Muscle of arm (tissue), 12 donors: ENCODE measurements around the gene EPHB1. TPM values are rescaled to one million over a fixed set of nuclear protein-coding genes. Genes with fewer than 3 reads are reported as not detected.
"Not testable (repeated sequence)": the region's sequence is repeated elsewhere in the genome, so short reads cannot be mapped to it uniquely, and the experiment has no call there.

Source experiments
- DNase-seq: peaks from one replicate; pipeline ENCODE4 v3.0.0-alpha.2; 2013
- polyA plus RNA-seq, 12 donors: library from polyadenylated mRNA; unstranded; fragments of 120-200 nt; gene quantifications; one replicate each; pipeline ENCODE4 v1.2.1, GENCODE V29; 2013; ENCODE audit not compliant: insufficient read length in 12 of 12

EPHB1 gene
- polyA plus RNA-seq, 12 donors, result 7.2 to 59.6 (median 40.0) TPM; not detected in 1

DNA sequence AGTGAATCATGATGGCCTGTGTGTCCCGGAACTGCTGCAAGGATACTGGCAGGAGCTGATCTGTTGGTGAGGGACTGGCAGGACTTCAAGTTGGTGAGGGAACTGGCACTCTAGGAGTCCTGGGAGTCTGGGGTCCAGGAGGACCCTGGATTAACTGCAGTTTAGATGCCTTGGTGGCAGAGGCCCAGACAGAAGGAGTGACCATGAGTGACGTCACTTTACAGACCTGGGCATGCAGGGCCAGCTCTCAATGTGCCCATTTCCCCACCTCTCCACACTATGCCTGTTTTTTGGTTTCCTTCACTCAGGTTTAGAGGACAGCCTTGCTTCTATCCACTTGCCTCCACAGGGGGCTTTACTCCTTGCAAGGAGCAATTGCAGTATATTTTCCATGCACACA is 154.1 kb downstream of the EPHB1 start:
- DNase-seq, result no peak

- DNase-seq, result no peak
These were observed 157.3 kb downstream of the EPHB1 start for GRCh38 chr3:134952371-134952770.

- DNase-seq, result no peak
These were observed 160.8 kb downstream of the EPHB1 start for GRCh38 chr3:134955874-134956273.

GRCh38 chr3:134956395-134956794 is 161.3 kb downstream of the EPHB1 start:
- no peak for DNase-seq

- no peak for DNase-seq
These were observed 161.8 kb downstream of the EPHB1 start for GRCh38 chr3:134956844-134957243.

- no peak for DNase-seq
These were observed 164.5 kb downstream of the EPHB1 start for GRCh38 chr3:134959516-134959915.

- DNase-seq, result no peak
These were observed 169.2 kb downstream of the EPHB1 start for GRCh38 chr3:134964226-134964625.

GRCh38 chr3:134965865-134966481 is 170.9 kb downstream of the EPHB1 start:
- DNase-seq, result no peak

DNA sequence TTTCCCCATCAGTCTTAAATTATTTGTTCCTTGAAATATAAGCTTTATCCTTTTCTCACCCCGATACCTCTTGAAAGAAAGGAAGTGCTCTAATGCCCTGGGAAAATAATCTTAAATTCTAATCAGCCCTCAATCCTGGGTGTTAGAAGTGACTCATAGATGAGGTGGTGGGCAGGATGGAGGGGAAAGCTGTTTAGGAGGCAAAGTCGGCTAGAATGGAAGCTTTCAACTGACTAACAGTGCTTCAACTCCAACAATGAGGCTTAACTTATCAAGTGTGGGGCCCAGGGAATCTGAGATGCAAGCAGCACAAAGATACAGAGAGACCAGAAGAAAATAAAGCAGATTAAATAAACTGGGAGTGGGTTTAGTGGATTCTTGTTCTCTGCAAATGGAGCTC is 175.8 kb downstream of the EPHB1 start:
- no peak for DNase-seq

DNA sequence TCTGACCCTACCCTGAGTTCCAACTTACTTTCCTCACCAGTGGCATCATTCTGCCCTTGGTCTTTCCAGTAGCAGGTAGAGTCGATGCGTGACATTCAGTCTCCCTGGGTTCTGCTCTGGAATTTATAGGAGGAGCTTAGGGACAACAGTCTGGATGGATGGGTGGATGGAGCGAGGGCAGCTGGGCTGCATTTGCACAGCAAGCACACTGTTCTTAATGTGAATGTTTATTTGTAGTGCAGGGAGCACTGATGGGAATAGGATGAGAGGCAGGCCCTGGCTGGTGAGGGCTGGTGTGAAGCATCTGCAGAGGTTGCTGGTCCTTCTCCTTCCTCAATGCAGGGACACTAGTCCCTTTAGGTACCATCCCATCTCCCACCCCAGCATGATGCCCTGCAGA is 176.2 kb downstream of the EPHB1 start:
- DNase-seq, result no peak

- DNase-seq, result not testable (repeated sequence)
These were observed 176.8 kb downstream of the EPHB1 start for GRCh38 chr3:134971907-134972306.

- DNase-seq, result no peak
These were observed 177.9 kb downstream of the EPHB1 start for GRCh38 chr3:134972836-134973455.

GRCh38 chr3:134974624-134975023 is 179.6 kb downstream of the EPHB1 start:
- no peak for DNase-seq

- DNase-seq, result no peak
These were observed 181.9 kb downstream of the EPHB1 start for GRCh38 chr3:134976948-134977347.

- no peak for DNase-seq
These were observed 183.6 kb downstream of the EPHB1 start for GRCh38 chr3:134978658-134979057.

DNA sequence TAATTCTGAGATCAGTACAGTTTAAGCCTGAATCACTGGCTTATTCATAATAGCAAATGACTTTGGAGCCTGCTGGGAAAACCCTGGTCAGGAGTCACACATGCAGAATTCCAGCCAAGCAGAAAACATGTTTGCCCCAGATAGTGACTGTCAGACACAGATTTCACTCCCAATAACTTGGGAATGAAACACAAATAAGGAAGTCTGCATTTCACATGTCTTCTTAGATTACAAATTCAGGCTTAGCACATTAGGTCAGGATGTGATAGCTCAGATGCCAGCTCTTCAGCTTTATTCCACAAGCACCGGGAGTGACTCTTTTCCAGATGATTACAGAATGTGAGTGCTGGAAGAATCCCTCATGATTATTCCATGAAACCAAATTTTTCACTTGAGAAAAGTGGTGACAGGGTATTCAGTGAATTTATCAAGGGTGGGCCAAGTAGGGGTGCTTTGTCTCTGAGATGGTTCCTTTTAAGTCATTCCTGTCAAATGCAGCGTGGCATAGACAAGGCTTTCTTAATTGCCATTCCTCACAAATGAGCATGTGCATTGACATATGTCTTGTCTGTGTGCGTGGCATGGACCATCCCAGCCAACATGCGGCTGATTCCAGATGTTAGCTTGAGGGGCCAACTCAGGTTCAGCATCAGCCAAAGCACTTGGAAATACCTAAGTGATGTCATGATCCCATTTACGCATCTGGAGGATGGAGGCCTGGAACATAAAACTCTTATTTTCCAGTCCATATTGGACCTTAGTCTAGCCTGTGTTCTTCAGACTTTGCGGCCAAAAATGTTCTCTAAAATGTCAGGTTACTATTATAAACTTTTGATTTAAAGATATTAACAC is 191.0 kb downstream of the EPHB1 start:
- peak; percentile 39 for DNase-seq

- no peak for DNase-seq
These were observed 193.6 kb downstream of the EPHB1 start for GRCh38 chr3:134988666-134989065.

GRCh38 chr3:134991003-134991402 is 195.9 kb downstream of the EPHB1 start:
- no peak for DNase-seq

GRCh38 chr3:134991472-134992010 is 196.5 kb downstream of the EPHB1 start:
- DNase-seq, result no peak

GRCh38 chr3:134992180-134992579 is 197.1 kb downstream of the EPHB1 start:
- no peak for DNase-seq

DNA sequence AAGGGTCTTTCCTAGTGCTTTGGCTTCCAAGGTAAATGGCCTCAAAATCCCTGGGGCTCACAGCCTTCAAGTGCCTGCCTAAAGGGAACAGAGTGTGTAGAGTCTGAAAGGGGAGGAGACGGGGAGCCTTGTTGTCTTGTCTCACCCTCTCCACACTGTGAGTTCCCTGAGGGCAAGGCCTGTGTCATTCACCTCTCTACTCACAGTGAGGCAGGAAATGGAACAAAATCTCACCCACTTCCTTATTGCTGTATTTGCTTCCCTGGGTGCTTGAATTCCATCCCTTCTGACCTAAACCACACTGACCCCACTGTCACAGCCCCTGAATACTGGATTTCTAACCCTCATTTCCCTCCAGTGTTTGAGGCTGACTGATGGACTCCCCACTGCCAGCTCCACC is 197.5 kb downstream of the EPHB1 start:
- DNase-seq, result no peak

- DNase-seq, result no peak
These were observed 198.0 kb downstream of the EPHB1 start for GRCh38 chr3:134993011-134993410.

- DNase-seq, result no peak
These were observed 203.1 kb downstream of the EPHB1 start for GRCh38 chr3:134998158-134998557.
